Stimulated activated CD4-positive, alpha-beta T cell treated with anti-CD3 and anti-CD28 coated beads, Interleukin-12 subunit alpha, Interleukin-12 subunit beta, amount 100 ng/mL, for 24 hours (primary cell): ENCODE results near the gene STT3A.
A peak's percentile ranks its signal among the peaks of the same experiment; 100 is the strongest.
"Not testable (repeated sequence)": the region's sequence is repeated elsewhere in the genome, so short reads cannot be mapped to it uniquely, and the experiment has no call there.

Experiments used
- DNase-seq, 2 experiments: peaks; one replicate each; pipeline ENCODE4 v3.0.0-alpha.2; 2020; ENCODE audit warnings: low read depth in 2 of 2

STT3A gene

GRCh38 chr11:125592305-125593113 lies at the start of gene STT3A:
STT3A (plus strand) TSS chr11:125592852; CDS start chr11:125595916, 3,064 bp downstream.
- DNase-seq: peak; percentile 95 to 97

- no peak for DNase-seq
These were observed 41.9 kb upstream of the STT3A start for GRCh38 chr11:125550780-125551179.

DNA sequence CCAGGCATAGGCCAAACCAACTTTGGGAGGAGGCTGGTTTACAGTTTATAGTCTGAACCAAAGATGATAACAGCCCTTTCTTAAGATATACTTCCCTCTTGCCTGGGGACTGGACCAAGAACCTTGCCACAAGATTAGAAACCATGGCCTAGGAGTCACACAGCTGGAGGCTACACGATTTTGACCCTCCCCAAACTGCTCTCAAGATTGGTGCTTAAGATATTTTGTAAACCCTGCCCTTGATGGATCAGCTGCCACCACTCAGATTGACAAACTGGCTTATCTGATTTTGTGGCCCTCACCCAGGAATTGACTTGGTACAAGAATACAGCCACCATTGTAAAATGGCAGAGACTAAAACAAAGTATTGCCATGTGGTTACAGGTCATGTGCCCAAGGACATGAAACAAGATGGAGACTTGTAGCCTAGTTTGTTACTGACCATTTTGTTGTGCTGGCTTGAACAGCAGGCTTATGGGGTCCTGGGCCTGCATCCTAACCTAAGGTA lies 40.8 kb upstream of the STT3A start:
- DNase-seq: no peak

- no peak for DNase-seq
These were observed 39.7 kb upstream of the STT3A start for GRCh38 chr11:125552927-125553326.

- DNase-seq: no peak
These were observed 39.3 kb upstream of the STT3A start for GRCh38 chr11:125553357-125553756.

GRCh38 chr11:125554038-125554437 lies 38.6 kb upstream of the STT3A start:
- DNase-seq: no peak

GRCh38 chr11:125559888-125560287 lies 32.8 kb upstream of the STT3A start:
- no peak for DNase-seq

DNA sequence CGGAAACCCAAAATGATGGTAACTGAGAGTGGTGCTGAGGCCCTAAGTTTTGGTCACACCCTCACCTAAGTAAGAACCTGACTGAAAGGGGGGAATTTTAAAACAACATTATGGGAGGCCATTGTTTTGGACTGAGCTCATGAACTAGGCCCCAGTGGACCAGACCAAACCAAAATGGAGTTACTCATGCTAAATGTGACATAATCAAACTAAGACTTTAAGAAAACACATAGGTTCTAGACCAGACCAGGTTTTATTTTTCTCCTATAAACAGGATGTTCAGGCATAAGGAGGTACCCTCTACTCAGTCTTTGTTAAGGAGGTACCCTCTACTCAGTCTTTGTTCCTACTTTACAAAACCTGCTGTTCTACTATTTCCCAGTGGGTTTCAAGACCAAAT lies 30.7 kb upstream of the STT3A start:
- no peak for DNase-seq

DNA sequence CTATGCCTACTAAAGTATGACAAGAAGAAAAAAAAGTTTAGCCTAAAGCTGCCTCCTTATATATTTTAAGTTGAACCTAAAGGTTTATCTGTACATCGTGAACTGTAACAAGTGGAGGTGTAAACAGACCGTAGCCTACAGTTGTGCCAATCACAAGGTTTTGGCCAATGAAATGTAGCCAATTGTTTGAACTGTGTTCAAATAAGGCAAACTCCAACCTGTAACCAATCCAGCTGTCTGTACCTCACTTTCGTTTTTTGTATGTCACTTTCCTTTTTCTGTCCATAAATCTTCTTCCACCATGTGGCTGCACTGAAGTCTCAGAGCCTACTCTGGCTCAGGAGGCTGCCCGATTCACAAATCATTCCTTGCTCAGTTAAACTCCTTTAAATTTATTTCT lies 30.2 kb upstream of the STT3A start:
- DNase-seq: no peak

GRCh38 chr11:125564357-125564756 lies 28.3 kb upstream of the STT3A start:
- no peak for DNase-seq

DNA sequence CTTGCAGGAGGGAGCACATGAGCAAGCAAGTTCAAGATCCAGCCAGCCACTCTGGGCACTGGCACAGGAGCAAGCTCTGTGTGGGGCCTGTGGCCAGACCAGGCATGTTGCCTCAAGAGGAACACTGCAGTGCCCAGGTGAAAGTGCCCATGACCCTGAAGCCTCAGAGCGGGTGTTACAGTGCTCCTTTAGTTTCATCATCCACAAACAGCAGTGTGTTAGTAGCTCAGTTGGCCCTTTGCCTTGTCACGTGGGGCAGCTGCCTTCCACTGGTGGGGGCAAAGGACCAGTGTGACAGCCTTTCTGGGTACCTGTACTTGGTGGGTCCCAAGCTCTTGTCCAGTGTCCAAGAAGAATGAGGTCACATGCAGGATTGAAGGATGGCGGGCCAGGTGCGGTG lies 26.4 kb upstream of the STT3A start:
- DNase-seq: no peak

GRCh38 chr11:125568970-125569914 lies 23.4 kb upstream of the STT3A start, which contains the start of gene EI24:
EI24 (plus strand) TSS chr11:125569477; CDS start chr11:125572528, 3,051 bp downstream.
- DNase-seq: peak; percentile 82 to 85

DNA sequence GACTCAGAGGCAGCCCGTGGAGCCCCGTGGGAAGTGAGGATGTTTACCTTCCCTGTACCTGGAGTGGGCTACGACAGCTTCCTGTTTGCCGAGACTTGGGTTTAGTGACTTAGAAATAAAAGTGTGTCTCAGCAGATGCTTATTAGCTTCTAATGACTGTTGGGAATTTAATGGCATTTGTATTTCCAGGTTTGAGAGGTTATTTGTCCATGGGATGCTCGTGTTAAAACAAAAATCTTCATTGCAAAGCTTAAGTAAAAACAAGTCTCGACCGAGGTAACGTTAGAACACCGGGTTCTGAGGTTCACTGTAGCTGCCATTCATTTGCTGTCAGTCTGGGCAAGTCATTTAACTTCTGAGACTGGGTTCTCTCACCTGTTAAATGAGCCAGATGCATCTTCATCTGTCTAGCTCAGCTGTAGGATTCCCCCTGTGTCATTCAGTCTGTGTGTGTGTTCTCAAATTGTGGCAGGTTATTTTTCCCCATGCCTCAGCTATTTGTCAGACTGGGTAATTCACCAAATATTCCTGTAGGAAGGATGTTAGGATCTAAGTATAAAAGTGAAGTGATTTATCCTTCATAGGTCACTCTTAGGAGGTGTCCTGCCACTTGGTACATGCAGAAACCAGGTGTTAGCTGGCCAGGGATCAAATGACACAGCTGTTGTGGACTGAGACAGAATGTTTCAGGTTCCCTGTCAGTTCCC lies 22.6 kb upstream of the STT3A start:
- DNase-seq: no peak

DNA sequence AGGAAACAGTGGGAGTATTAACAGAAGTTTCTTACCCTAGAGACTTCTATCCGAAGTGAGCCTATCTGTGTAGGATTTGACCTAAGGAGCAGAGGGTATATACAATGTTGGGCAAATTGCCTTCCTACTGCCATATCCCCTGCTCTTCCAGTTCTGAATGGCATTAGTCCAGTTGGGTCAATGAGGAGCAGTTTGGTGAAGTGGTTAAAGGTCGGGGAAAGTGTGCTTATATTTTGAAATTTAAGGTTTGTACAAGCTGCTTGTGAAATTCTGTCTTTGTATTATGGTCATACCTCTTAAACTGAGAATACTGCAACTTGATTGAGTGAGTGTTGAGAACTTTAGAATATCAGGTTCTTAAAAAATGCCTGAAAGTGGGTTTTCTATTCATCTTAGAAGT lies 21.7 kb upstream of the STT3A start:
- no peak for DNase-seq

DNA sequence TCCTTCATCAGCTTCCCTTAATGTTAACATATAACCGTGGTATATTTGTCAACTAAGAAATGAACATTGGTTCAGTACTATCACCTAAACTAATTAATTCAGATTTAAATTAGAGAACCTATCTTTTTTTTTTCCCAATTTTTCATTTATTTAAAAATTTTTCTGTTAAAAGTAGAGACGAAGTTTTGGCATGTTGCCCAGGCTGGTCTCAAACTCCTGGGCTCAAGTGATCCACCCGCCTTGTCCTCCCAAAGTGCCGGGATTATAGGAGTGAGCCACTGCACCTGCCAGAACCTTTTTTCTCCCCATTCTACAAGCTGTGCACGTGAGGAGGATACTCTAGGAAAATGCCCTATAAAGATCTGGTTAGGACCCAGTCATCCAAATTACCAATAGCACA lies 19.7 kb upstream of the STT3A start:
- no peak for DNase-seq

DNA sequence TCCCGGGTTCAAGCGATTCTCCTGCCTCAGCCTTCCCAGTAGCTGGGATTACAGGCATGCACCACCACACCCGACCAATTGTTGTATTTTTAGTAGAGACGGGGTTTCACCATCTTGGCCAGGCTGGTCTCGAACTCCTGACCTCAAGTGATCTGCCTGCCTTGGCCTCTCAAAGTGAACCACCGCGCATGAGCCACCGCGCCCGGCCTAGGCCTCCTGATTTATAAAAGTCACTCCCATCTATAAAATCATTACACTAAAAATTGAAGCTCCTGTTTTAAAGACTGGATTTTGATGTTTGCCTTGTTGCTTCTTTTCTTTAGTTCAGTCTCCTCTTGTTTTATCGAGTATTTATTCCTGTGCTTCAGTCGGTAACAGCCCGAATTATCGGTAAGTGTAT lies 15.5 kb upstream of the STT3A start:
- DNase-seq: not testable (repeated sequence)

DNA sequence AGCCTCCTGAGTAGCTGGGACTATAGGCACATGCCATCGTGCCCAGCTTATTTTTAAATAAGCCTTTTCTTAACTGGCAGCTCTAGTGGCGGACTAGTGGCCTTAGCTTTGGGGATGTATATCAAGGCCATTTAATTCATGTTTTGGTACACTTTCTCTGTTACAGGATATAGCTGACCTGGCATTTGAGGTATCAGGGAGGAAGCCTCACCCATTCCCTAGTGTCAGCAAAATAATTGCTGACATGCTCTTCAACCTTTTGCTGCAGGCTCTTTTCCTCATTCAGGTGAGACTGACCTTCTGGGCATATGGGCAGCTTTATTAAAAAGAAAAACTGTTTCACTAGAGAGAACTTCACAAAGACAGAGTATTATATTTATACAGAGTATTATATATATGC lies 13.9 kb upstream of the STT3A start:
- DNase-seq: no peak

- DNase-seq: no peak
These were observed 12.8 kb upstream of the STT3A start for GRCh38 chr11:125579811-125580210.

DNA sequence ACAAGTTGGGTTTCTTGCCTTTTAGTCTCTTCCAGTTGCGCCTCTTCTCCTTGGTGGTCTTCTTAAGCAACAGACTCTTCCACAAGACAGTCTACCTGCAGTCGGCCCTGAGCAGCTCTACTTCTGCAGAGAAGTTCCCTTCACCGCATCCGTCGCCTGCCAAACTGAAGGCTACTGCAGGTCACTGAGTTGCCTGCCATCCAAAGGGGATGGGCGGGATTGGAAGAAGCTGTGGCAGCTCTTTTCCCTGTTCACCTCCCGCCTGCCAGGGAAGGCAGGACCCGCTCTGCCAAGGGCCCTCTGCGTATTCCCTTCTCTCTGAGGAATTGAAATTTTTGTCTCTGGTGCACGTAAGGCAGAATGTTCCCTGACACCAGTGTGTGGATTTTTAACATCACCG lies 9.2 kb upstream of the STT3A start:
- no peak for DNase-seq

GRCh38 chr11:125585487-125585886 lies 7.2 kb upstream of the STT3A start:
- DNase-seq: no peak

- DNase-seq: no peak
These were observed 6.0 kb upstream of the STT3A start for GRCh38 chr11:125586623-125587022.

DNA sequence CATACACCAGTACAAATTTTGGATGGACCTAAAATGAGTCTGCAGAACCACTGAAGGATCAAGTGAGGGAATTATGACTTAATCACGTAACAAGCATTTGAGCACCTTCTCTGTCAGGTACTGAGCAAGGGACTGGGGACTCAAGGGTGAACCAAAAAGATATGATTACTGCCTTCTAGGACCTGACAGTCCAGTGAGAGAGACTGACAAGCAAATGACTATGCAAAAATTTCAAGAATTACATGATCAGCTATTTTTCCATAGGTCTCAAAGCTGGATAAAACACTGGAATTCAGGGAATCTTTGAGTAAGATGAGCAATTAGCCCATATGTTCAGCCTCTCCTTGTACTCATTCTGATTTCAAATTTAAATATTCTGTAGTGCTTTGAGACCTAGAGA lies 5.2 kb upstream of the STT3A start:
- DNase-seq: no peak
